Measurements from ENCODE around the gene LIMS1.

DNA sequence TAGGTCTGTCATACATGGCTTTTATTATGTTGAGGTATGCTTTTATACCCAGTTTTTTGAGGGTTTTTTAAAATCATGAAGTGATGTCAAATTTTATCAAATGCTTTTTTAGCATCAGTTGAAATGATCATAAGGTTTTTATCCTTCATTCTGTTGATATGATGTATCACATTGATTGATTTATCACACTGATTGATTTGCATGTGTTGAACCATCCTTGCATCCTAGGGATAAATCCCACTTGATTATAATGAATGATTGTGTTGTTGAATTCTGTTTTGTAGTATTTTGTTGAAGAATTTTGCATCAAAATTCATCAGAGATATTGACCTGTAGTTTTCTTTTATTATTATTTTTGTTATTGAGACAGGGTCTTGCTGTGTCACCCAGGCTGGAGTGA is 68.2 kb downstream of the LIMS1 start:
- TF ChIP-seq EZH2 (IDR thresholded peaks at IDR 0.05; ENCODE audit: insufficient read depth, poor library complexity, severe bottlenecking), result no peak
- no peak for TF ChIP-seq EZH2phosphoT487 (IDR thresholded peaks at IDR 0.05; ENCODE audit: insufficient read depth, low read depth)

All from GM23248 (cell line).